Lung (tissue), 12 donors: ENCODE measurements around the gene FGF2. TPM values are rescaled to one million over a fixed set of nuclear protein-coding genes. Genes with fewer than 3 reads are reported as not detected.

Experiments
- ATAC-seq: fragments of 200-7000 bp; cut with Tn5 transposase; one replicate; pipeline ENCODE4 v1.9.1; 2020; ENCODE audit warnings: moderate number of reproducible peaks; ENCODE audit not compliant: insufficient read depth, low FRiP score
- DNase-seq, 3 donors: peaks; one replicate each; pipeline ENCODE4 v3.0.0-alpha.2; 2013 to 2017
- H3K27ac ChIP-seq, 2 donors: one replicate each; pipeline ENCODE4 v1.5.1; 2013; ENCODE audit warnings: mild to moderate bottlenecking in 2 of 2, moderate library complexity in 2 of 2, control low read depth in 1 of 2, inconsistent platforms in 1 of 2, low read depth in 1 of 2, low read length in 1 of 2
- H3K27me3 ChIP-seq, 3 donors: one replicate each; pipeline ENCODE4 v1.5.1; 2013; ENCODE audit warnings: low read length in 2 of 3; ENCODE audit not compliant: control insufficient read depth in 3 of 3, insufficient read depth in 3 of 3
- H3K36me3 ChIP-seq, 4 donors: one replicate each; pipeline ENCODE4 v1.5.1; 2013; ENCODE audit warnings: low read length in 4 of 4, mild to moderate bottlenecking in 1 of 4, moderate library complexity in 1 of 4; ENCODE audit not compliant: control insufficient read depth in 4 of 4, insufficient read depth in 4 of 4
- H3K4me1 ChIP-seq, 5 donors: one replicate each; pipeline ENCODE4 v1.5.1; 2013; ENCODE audit warnings: low read length in 5 of 5, mild to moderate bottlenecking in 2 of 5, moderate library complexity in 1 of 5; ENCODE audit not compliant: control insufficient read depth in 5 of 5, insufficient read depth in 5 of 5
- H3K4me3 ChIP-seq: one replicate; pipeline ENCODE4 v1.5.1; 2013; ENCODE audit warnings: mild to moderate bottlenecking, control low read depth, moderate library complexity
- H3K9ac ChIP-seq, 2 donors: one replicate each; pipeline ENCODE4 v1.5.1; 2013; ENCODE audit warnings: low read length in 2 of 2, control low read depth in 1 of 2; ENCODE audit not compliant: insufficient read depth in 1 of 2
- H3K9me3 ChIP-seq, 4 donors: one replicate each; pipeline ENCODE4 v1.5.1; 2013; ENCODE audit warnings: low read length in 3 of 4, mild to moderate bottlenecking in 1 of 4, moderate library complexity in 1 of 4; ENCODE audit not compliant: control insufficient read depth in 4 of 4, insufficient read depth in 3 of 4
- WGBS, 2 donors: extraction: QIAGEN DNeasy Blood & Tissue Kit; methylation state at CpG; one replicate each; pipeline ENCODE4 v1.1.7; 2013; 5-methylcytosine and 5-hydroxymethylcytosine counted together
- polyA plus RNA-seq, 2 donors: library from polyadenylated mRNA; stranded (reverse); fragments of 200-250 nt; gene quantifications; one replicate each; pipeline ENCODE4 v1.2.1, GENCODE V29; 2013
- total RNA-seq, 2 donors: library from RNA; depleted of rRNA in 1 of 2; stranded (reverse); fragments of >200 nt in 1 of 2; gene quantifications; one replicate each; pipeline ENCODE4 v1.2.1, GENCODE V29; 2014 to 2021
- TF ChIP-seq, protein P1 (sequence below): IDR thresholded peaks from 2 replicates; pipeline ENCODE4 v1.5.1; 2012; ENCODE audit warnings: mild to moderate bottlenecking; ENCODE audit errors: control extremely low read depth, extremely low read depth
- donor health status: control.
- donor health status: control.
- donor health status: Bipolar disorder and iron deficiency.
- donor health status: healthy.
- donor health status: DM: yes; HTN: yes; CAD: no.

The FGF2 gene
- total and polyA plus RNA-seq, 4 donors, result 2.4 to 11.6 (median 6.2) TPM

DNA sequence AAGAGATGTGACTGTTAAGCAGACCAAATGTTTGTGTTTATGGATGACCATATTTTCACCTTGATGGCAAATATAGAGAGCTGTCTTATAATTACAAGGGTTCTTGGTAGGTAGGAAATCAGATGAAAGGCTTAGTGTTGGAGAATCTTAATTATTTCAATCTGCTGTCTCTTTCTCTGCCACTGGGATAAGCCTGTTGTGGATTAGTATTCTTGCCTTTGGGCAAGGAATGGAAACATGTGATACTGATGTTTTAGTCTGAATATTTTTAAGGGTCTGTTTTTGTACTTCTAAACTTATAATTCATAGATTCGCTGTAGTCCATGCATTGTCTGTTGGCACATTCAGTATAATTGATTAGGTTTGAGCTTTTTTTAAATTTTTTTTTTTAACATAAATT, 119.5 kb downstream of the FGF2 start:
- no peak overlapping the region for H3K9ac ChIP-seq
- no peak overlapping the region for H3K27ac ChIP-seq
- H3K36me3 ChIP-seq, result peaks cover 17% of the 10 kb centered on the region in 4 donors
- no peaks in the 10 kb centered on the region for H3K4me1 ChIP-seq
- WGBS, 2 donors, result 97 to 100% methylated on average over 1 of the region's 1 CpG
- TF ChIP-seq, protein P1, sequence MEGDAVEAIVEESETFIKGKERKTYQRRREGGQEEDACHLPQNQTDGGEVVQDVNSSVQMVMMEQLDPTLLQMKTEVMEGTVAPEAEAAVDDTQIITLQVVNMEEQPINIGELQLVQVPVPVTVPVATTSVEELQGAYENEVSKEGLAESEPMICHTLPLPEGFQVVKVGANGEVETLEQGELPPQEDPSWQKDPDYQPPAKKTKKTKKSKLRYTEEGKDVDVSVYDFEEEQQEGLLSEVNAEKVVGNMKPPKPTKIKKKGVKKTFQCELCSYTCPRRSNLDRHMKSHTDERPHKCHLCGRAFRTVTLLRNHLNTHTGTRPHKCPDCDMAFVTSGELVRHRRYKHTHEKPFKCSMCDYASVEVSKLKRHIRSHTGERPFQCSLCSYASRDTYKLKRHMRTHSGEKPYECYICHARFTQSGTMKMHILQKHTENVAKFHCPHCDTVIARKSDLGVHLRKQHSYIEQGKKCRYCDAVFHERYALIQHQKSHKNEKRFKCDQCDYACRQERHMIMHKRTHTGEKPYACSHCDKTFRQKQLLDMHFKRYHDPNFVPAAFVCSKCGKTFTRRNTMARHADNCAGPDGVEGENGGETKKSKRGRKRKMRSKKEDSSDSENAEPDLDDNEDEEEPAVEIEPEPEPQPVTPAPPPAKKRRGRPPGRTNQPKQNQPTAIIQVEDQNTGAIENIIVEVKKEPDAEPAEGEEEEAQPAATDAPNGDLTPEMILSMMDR, result no peak
- H3K4me3 ChIP-seq, result no peak overlapping the region
- DNase-seq (no peak), ATAC-seq (no peak)
- H3K27me3 ChIP-seq, result no peaks in the 10 kb centered on the region
- no peaks in the 10 kb centered on the region for H3K9me3 ChIP-seq

Other genes starting within 250 kb of the FGF2 start
- under 1 TPM in 1 of 2 donors, not detected in 1; 0.26 TPM for gene IL21, start 205.8 kb upstream of the FGF2 start, total RNA-seq
- under 1 TPM in 1 of 2 donors, not detected in 1; 0.02 TPM for gene IL21, start 205.8 kb upstream of the FGF2 start, polyA plus RNA-seq
- 1 to 10 TPM; 4.0 to 6.7 TPM for gene BBS12, start 94.1 kb upstream of the FGF2 start, total RNA-seq
- 1 to 10 TPM; 1.6 to 2.1 TPM for gene BBS12, start 94.1 kb upstream of the FGF2 start, polyA plus RNA-seq
- gene NUDT6, start 95.8 kb downstream of the FGF2 start, total RNA-seq, result 1 to 10 TPM; 6.7 TPM
- gene NUDT6, start 95.8 kb downstream of the FGF2 start, polyA plus RNA-seq, result 1 to 10 TPM; 3.8 to 9.2 TPM